GM12891 (cell line): ENCODE measurements around the gene NAA16.
"Not testable (repeated sequence)": the region's sequence is repeated elsewhere in the genome, so short reads cannot be mapped to it uniquely, and the experiment has no call there.

Source experiments
- DNase-seq: peaks from one replicate; pipeline ENCODE4 v3.0.0; 2011; ENCODE audit warnings: low spot score; ENCODE audit not compliant: insufficient read length
- FAIRE-seq: peaks from 2 replicates; lab custom pipeline; 2011; peaks lifted over from hg19 to GRCh38; lab: Jason Lieb, UNC
- PAX5 ChIP-seq: IDR thresholded peaks from 2 replicates; pipeline ENCODE4 v1.6.1; 2011; ENCODE audit warnings: low read length, moderate library complexity, mild to moderate bottlenecking; ENCODE audit not compliant: insufficient read depth, severe bottlenecking
- POLR2A ChIP-seq: IDR thresholded peaks from 2 replicates; pipeline ENCODE4 v1.6.1; 2011; ENCODE audit warnings: low read depth, low read length, control low read depth
- POLR2AphosphoS5 ChIP-seq: IDR thresholded peaks from 2 replicates; pipeline ENCODE4 v1.6.1; 2011; ENCODE audit warnings: low read depth, low read length, control low read depth
- POU2F2 ChIP-seq: IDR thresholded peaks from 2 replicates; pipeline ENCODE4 v1.6.1; 2011; ENCODE audit warnings: low read depth, mild to moderate bottlenecking, control low read depth, low read length, moderate library complexity
- SPI1 ChIP-seq: IDR thresholded peaks from 2 replicates; pipeline ENCODE4 v1.6.1; 2011; ENCODE audit warnings: low read depth, low read length, control low read depth
- TAF1 ChIP-seq: IDR thresholded peaks from 2 replicates; pipeline ENCODE4 v1.6.1; 2011; ENCODE audit warnings: low read depth, low read length, control low read depth

Gene NAA16

GRCh38 chr13:41345914-41346589 lies 35.0 kb downstream of the NAA16 start:
- DNase-seq (no peak), FAIRE-seq (no peak)
- no peak for TF ChIP-seq POU2F2
- no peak for TF ChIP-seq POLR2A
- no peak for TF ChIP-seq POLR2AphosphoS5
- TF ChIP-seq PAX5 = no peak
- no peak for TF ChIP-seq TAF1
- no peak for TF ChIP-seq SPI1

- FAIRE-seq (no peak), DNase-seq (peak; percentile 9)
- TF ChIP-seq POLR2A (no peak), TAF1 (no peak), POU2F2 (no peak), SPI1 (no peak), PAX5 (no peak), POLR2AphosphoS5 (no peak)
Observed at GRCh38 chr13:41352935-41353840, 42.1 kb downstream of the NAA16 start.

GRCh38 chr13:41354416-41354815 lies 43.3 kb downstream of the NAA16 start:
- no peak for FAIRE-seq
- no peak for DNase-seq
- TF ChIP-seq POU2F2 (no peak), TAF1 (no peak), SPI1 (no peak), POLR2A (no peak), POLR2AphosphoS5 (no peak), PAX5 (no peak)

- FAIRE-seq = peak; percentile 13
Observed at GRCh38 chr13:41356385-41356648, 45.2 kb downstream of the NAA16 start.

GRCh38 chr13:41356786-41357185 lies 45.7 kb downstream of the NAA16 start:
- DNase-seq (no peak), FAIRE-seq (no peak)
- no peak for TF ChIP-seq POU2F2
- no peak for TF ChIP-seq SPI1
- TF ChIP-seq POLR2AphosphoS5 = no peak
- TF ChIP-seq PAX5 = no peak
- no peak for TF ChIP-seq POLR2A
- TF ChIP-seq TAF1 = no peak

More at GRCh38 chr13:41356385-41356648, 45.2 kb downstream of the NAA16 start:
- not testable (repeated sequence) for DNase-seq

- DNase-seq (no peak), FAIRE-seq (peak; percentile 9)
- no peak for TF ChIP-seq POLR2A
- no peak for TF ChIP-seq SPI1
- TF ChIP-seq POLR2AphosphoS5 = no peak
- TF ChIP-seq TAF1 = no peak
- no peak for TF ChIP-seq POU2F2
- TF ChIP-seq PAX5 = no peak
Observed at GRCh38 chr13:41361491-41361890, 50.4 kb downstream of the NAA16 start.

GRCh38 chr13:41364043-41364442 lies 53.0 kb downstream of the NAA16 start:
- TF ChIP-seq SPI1 = no peak
- TF ChIP-seq POLR2AphosphoS5 = no peak
- no peak for TF ChIP-seq POU2F2
- no peak for TF ChIP-seq POLR2A
- TF ChIP-seq PAX5 = no peak
- TF ChIP-seq TAF1 = no peak
- no peak for FAIRE-seq
- DNase-seq = no peak

- DNase-seq (no peak), FAIRE-seq (no peak)
- TF ChIP-seq POLR2A = no peak
- no peak for TF ChIP-seq POLR2AphosphoS5
- TF ChIP-seq POU2F2 = no peak
- no peak for TF ChIP-seq PAX5
- no peak for TF ChIP-seq SPI1
- no peak for TF ChIP-seq TAF1
Observed at GRCh38 chr13:41365631-41366030, 54.6 kb downstream of the NAA16 start.

- no peak for TF ChIP-seq SPI1
- no peak for TF ChIP-seq PAX5
- TF ChIP-seq POLR2AphosphoS5 = no peak
- no peak for TF ChIP-seq POU2F2
- TF ChIP-seq TAF1 = no peak
- no peak for TF ChIP-seq POLR2A
- no peak for DNase-seq
- FAIRE-seq = peak; percentile 20
Observed at GRCh38 chr13:41370736-41371135, 59.7 kb downstream of the NAA16 start.

- TF ChIP-seq TAF1 (no peak), POU2F2 (no peak), POLR2A (no peak), SPI1 (no peak), POLR2AphosphoS5 (no peak), PAX5 (no peak)
- FAIRE-seq = no peak
- DNase-seq = no peak
Observed at GRCh38 chr13:41377446-41377845, 66.4 kb downstream of the NAA16 start.
